ENCODE measurements around the gene ASAH2B.
A peak's percentile ranks its signal among the peaks of the same experiment; 100 is the strongest.
"Not testable (repeated sequence)": the region's sequence is repeated elsewhere in the genome, so short reads cannot be mapped to it uniquely, and the experiment has no call there.

ASAH2B gene

GRCh38 chr10:50739618-50740292 is at the start of gene ASAH2B:
Gene ASAH2B, plus strand, starts transcription at chr10:50739936. Its CDS starts 5,195 bp downstream, at chr10:50745131.
- peak within 1 kb of the TSS; percentile 76 for H3K4me3 ChIP-seq
- peak within 1 kb of the TSS; percentile 64 to 88 for H3K27ac ChIP-seq
- TF ChIP-seq CTCF (IDR thresholded peaks at IDR 0.05) = no peak
- DNase-seq (ENCODE audit: low spot score) = peak; percentile 86

- H3K4me3 ChIP-seq; H3K27ac ChIP-seq; DNase-seq (ENCODE audit: low spot score): not testable (repeated sequence)
Measured at GRCh38 chr10:50697819-50698218, 41.9 kb upstream of the ASAH2B start.

GRCh38 chr10:50701947-50702346 is 37.8 kb upstream of the ASAH2B start:
- H3K4me3 ChIP-seq; DNase-seq (ENCODE audit: low spot score); H3K27ac ChIP-seq: not testable (repeated sequence)

GRCh38 chr10:50702997-50703396 is 36.7 kb upstream of the ASAH2B start:
- not testable (repeated sequence) for H3K4me3 ChIP-seq; DNase-seq (ENCODE audit: low spot score); H3K27ac ChIP-seq

- H3K27ac ChIP-seq; DNase-seq (ENCODE audit: low spot score); H3K4me3 ChIP-seq: not testable (repeated sequence)
Measured at GRCh38 chr10:50704436-50705079, 35.2 kb upstream of the ASAH2B start.

GRCh38 chr10:50706006-50706405 is 33.7 kb upstream of the ASAH2B start:
- DNase-seq (ENCODE audit: low spot score) = not testable (repeated sequence)

GRCh38 chr10:50710241-50710640 is 29.5 kb upstream of the ASAH2B start:
- DNase-seq (ENCODE audit: low spot score); H3K4me3 ChIP-seq; H3K27ac ChIP-seq: not testable (repeated sequence)

More at GRCh38 chr10:50706006-50706405, 33.7 kb upstream of the ASAH2B start:
- not testable (repeated sequence) for H3K27ac ChIP-seq, H3K4me3 ChIP-seq

GRCh38 chr10:50723812-50724211 is 15.9 kb upstream of the ASAH2B start:
- not testable (repeated sequence) for H3K4me3 ChIP-seq; DNase-seq (ENCODE audit: low spot score); H3K27ac ChIP-seq

GRCh38 chr10:50728112-50728511 is 11.6 kb upstream of the ASAH2B start:
- DNase-seq (ENCODE audit: low spot score); H3K27ac ChIP-seq; H3K4me3 ChIP-seq: not testable (repeated sequence)

- DNase-seq (ENCODE audit: low spot score) = not testable (repeated sequence)
- peak overlapping the region; percentile 76 for H3K4me3 ChIP-seq
- peak overlapping the region; percentile 64 to 88 for H3K27ac ChIP-seq
Measured at GRCh38 chr10:50738987-50739617, 634 bp upstream of the ASAH2B start.

- DNase-seq (ENCODE audit: low spot score) = no peak
- no peak for TF ChIP-seq CTCF (IDR thresholded peaks at IDR 0.05)
- peak overlapping the region; percentile 76 for H3K4me3 ChIP-seq
- peak overlapping the region; percentile 64 to 88 for H3K27ac ChIP-seq
Measured at GRCh38 chr10:50740293-50740648, 535 bp downstream of the ASAH2B start.

GRCh38 chr10:50742820-50743219 is 3.1 kb downstream of the ASAH2B start:
- DNase-seq (ENCODE audit: low spot score); H3K4me3 ChIP-seq; H3K27ac ChIP-seq: not testable (repeated sequence)

GRCh38 chr10:50766774-50767513 is 27.2 kb downstream of the ASAH2B start:
- not testable (repeated sequence) for H3K4me3 ChIP-seq

GRCh38 chr10:50772042-50772441 is 32.3 kb downstream of the ASAH2B start:
- DNase-seq (ENCODE audit: low spot score); H3K4me3 ChIP-seq: not testable (repeated sequence)

More at GRCh38 chr10:50766774-50767513, 27.2 kb downstream of the ASAH2B start:
- H3K27ac ChIP-seq; DNase-seq (ENCODE audit: low spot score): not testable (repeated sequence)

GRCh38 chr10:50774868-50775267 is 35.1 kb downstream of the ASAH2B start:
- not testable (repeated sequence) for H3K4me3 ChIP-seq; DNase-seq (ENCODE audit: low spot score); H3K27ac ChIP-seq

More at GRCh38 chr10:50772042-50772441, 32.3 kb downstream of the ASAH2B start:
- H3K27ac ChIP-seq = not testable (repeated sequence)

GRCh38 chr10:50780036-50780435 is 40.3 kb downstream of the ASAH2B start:
- not testable (repeated sequence) for H3K4me3 ChIP-seq; H3K27ac ChIP-seq; DNase-seq (ENCODE audit: low spot score)

Data from coronary artery (tissue), 2 donors.